Measurements from ENCODE around the gene SPOCK3.

- TF ChIP-seq CTCF (IDR thresholded peaks at IDR 0.05; ENCODE audit: low read depth, low read length, missing input control), result no peak
- no peak for TF ChIP-seq TAF1 (conservative IDR thresholded peaks at IDR 0.05)
- TF ChIP-seq GABPA (IDR thresholded peaks at IDR 0.05 in 1 of 2, conservative IDR thresholded peaks at IDR 0.05 in 1 of 2), result no peak
- TF ChIP-seq YY1 (IDR thresholded peaks at IDR 0.05), result no peak
- no peak for TF ChIP-seq REST (IDR thresholded peaks at IDR 0.05)
- TF ChIP-seq SP1 (IDR thresholded peaks at IDR 0.05), result no peak
- TF ChIP-seq HNF4A (conservative IDR thresholded peaks at IDR 0.05), result no peak
- TF ChIP-seq MAX (IDR thresholded peaks at IDR 0.05), result no peak
- no peak for TF ChIP-seq JUND (IDR thresholded peaks at IDR 0.05)
- TF ChIP-seq FOXA1 (IDR thresholded peaks at IDR 0.05), result no peak
Measured at GRCh38 chr4:167190379-167190778, 43.9 kb downstream of the SPOCK3 start.

Measured in liver (tissue), 3 donors.